ENCODE measurements around the gene MEIOSIN.

DNA sequence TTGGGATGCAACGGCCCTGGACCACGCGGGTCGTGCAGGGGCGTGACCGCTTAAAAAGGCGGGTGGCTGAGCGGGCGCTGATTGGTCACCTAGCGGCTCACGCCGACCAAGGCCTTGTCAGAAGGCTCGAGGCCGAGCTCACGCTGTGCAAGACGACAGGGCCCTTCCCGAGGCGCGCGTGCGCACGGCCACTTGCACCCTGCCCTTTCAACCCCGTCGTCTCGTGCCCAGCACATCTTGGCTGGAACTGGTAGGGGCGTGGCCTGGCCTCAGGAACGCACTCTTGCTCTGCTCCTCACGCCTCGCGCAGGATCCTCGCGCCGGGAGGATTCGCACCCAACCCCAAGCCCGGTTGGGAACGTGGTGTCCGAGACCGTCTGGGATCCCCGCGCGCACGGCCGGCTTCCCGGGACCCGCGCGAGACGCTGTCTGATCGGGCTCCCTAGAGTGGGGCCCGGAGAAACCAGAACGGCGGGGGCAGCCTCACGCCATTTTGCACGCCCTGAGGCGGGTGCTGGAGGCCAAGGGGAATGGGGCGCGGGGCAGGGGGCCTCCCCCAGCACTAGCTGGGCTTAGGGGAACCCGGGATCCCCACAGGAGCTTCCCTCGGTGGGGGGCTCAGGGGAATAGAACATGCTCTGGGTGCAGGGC is at the start of gene MEIOSIN:
- TF ChIP-seq, protein P1, sequence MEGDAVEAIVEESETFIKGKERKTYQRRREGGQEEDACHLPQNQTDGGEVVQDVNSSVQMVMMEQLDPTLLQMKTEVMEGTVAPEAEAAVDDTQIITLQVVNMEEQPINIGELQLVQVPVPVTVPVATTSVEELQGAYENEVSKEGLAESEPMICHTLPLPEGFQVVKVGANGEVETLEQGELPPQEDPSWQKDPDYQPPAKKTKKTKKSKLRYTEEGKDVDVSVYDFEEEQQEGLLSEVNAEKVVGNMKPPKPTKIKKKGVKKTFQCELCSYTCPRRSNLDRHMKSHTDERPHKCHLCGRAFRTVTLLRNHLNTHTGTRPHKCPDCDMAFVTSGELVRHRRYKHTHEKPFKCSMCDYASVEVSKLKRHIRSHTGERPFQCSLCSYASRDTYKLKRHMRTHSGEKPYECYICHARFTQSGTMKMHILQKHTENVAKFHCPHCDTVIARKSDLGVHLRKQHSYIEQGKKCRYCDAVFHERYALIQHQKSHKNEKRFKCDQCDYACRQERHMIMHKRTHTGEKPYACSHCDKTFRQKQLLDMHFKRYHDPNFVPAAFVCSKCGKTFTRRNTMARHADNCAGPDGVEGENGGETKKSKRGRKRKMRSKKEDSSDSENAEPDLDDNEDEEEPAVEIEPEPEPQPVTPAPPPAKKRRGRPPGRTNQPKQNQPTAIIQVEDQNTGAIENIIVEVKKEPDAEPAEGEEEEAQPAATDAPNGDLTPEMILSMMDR (IDR thresholded peaks at IDR 0.05) = no peak
- no peak for TF ChIP-seq POLR2A (IDR thresholded peaks at IDR 0.05)
